ENCODE data around the gene CYTH4.
"Not testable (repeated sequence)": the region's sequence is repeated elsewhere in the genome, so short reads cannot be mapped to it uniquely, and the experiment has no call there.

Gene CYTH4

DNA sequence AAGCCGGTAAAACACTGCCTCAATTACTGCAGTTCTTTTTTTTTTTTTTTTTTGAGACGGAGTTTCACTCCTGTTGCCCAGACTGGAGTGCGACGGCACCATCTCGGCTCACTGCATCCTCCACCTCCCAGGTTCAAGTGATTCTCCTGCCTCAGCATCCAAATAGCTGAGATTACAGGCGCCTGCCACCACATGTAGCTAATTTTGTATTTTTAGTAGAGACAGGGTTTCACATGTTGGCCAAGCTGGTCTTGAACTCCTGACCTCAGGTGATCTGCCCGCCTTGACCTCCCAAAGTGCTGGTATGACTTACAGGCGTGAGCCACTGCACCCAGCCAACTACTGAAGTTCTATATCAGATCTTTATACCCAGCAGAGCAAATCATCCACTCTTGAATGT lies 30.5 kb upstream of the CYTH4 start:
- not testable (repeated sequence) for DNase-seq

DNA sequence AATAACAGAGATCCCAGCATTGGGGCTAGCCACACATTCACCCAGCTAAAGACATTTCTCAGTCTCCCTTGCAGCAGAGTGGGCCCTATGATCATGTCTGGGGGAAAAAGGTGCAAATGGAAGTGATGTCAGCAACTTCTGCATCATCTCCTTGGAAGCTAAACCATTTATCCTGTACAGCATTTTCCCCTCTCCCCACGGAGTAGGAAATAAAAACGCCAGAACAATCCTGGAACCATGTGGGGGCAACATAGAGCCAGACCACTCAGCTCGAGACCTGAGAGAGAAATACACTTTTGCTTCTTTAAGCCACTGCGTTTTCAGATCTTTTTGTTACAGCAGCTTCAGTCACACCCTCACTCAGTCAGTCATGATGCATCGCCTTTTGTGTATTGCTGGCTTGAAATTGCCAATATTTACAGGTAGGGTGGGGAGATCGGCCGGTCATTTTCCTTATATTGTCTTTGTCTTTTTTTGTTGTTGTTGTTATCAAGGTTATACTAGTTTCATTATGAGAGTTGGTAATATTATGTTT lies 29.1 kb upstream of the CYTH4 start:
- no peak for DNase-seq

DNA sequence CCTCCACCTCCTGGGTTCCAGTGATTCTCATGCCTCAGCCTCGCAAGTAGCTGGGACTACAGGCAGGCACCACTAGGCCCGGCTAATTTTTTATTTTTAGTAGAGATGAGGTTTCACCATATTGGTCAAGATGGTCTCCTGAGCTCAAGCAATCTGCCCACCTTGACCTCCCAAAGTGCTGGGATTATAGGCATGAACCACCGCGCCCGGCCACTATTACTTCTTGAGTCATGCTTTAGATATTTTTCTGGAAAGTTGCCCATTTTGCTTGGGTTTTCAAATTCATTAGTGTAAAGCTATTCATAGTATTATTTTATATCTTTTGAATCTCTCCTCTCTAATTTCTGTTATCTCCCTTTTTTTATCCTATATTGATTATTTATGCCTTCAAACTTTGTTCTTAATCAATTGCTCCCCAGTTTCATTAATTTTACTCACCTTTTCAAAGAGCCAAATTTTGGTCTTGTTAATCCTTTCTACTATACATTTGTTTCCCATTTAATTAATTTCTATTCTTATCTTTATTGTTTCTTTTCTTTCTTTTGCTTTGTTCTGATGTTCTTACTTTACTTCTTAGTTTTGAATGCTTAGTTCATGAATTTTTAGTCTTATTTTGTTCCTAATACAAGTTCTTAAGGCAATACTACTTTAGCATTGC lies 28.0 kb upstream of the CYTH4 start:
- DNase-seq = no peak

DNA sequence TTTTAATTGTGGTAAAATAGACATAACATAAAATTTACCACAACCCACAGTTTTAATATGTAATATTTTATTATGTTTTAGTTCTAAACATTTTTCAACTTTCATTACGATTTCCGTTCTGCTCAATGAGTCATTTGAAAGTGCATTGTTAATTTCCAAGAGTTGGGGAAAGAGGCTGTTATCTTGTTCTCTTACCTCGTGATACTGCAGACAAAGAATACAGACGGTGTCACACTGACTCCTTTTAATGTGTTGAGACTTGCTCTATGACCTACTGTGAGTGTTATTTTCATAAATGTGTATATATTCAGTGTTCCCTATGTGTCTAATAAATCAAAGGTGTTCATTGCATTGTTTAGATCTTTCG lies 27.5 kb upstream of the CYTH4 start:
- no peak for DNase-seq

DNA sequence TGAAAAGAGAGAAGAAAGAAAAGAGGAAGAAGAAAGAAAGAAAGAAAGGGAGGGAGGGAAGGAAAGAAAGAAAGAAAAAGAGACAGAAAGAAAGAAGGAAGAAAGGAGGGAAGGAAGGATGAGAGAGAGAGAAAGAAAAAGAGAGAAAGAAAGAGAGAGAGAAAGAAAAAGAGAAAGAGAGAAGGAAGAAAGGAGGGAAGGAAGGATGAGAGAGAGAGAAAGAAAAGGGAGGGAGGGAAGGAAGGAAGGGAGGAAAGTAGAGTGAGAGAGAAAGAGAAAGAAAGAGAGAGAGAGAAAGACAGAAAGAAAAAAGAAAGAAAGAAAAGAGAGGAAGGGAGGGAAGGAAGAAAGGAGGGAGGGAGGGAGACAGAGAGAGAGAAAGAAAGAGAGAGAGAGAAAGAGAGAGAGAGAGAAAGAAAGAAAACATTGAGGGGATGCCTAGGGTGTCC lies 26.7 kb upstream of the CYTH4 start:
- DNase-seq = no peak

DNA sequence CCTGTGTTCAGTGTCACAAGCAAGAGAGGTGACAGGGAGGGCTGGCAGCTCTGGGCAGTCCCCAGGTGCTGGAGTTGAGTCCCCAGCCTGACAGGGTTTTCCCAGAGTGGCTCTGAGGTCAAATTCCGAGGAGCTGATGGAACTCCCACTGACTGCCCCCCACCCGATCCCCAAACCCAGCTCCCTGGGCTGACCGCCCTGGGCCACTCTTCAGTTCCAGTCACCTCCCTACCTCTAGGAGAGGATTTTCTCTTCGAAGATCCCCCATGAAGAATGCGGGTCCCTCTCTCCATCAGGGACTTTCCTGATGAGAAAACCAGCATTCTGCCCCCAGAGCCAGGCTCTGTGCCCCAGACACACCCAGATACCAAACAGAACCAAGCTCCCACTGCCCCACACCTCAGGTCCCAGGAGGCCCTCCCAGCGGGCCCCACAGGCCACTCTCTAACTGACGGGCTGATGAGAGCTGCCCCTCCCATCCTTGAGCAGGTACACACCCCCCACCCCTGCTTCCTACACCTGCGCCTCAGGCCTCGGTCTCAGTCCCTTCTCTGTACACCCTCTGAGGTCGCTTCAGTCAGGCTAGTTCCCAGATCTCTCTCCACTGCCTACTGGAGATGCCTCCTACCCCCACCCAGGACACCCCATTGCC lies 26.1 kb upstream of the CYTH4 start:
- DNase-seq = no peak

DNA sequence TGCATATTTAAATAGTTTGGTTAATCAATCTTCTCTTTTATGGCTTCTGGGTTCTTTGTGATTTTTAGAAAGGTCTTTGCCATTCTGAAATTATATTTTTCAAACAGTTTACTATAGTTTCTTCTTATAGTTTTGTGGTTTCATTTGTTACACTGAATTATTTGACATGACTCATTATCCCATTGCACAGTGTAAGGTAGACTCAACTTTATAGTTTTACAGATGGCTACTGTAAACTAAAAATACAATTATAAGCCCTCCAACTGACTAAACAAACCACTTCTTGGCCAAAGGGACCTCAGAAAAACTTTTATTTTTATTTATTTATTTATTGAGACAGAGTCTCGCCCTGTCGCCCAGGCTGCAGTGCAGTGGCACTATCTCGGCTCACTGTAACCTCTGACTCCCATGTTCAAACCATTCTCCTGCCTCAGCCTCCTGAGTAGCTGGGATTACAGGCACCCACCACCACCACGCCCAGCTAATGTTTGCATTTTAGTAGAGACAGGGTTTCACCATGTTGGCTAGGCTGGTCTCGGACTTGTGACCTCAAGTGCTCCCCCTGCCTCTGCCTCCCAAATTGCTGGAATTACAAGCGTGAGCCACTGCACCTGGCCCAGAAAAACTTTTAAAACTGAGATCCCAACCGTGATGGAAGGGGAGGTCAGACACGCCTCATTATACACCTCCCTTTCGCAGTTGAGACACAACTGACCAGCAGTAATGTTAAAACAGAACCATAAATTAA lies 24.1 kb upstream of the CYTH4 start:
- DNase-seq = no peak

DNA sequence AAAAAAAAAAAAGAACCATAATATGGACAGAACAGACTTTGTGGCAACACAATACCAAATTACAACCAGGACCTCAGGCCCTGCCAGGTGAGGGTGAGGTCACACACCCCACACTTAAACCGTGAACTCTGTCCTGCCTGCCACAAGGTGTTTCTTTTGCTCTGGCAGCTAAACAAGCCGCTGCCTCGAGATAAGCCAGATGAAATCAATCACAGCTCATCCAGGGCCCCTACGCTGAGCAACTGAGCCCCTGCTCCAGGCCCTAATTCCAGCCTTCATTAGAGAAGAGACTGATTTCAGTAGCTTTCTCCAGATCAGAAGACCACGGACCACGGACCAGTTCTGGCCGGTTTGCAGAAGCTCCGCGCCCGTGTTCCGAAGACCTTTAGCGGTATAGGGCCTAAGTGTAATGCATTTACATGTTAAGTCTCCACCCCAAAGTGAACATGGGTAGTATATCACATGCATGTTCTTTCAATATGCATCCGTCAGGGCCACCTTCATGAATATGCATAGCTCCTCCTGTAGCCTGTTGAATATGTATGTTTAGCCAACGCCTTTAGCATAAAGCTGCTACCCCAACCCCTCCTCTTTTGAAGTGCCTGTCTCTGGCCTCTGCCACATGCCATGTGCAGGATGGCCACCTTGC lies 23.4 kb upstream of the CYTH4 start:
- DNase-seq = no peak

DNA sequence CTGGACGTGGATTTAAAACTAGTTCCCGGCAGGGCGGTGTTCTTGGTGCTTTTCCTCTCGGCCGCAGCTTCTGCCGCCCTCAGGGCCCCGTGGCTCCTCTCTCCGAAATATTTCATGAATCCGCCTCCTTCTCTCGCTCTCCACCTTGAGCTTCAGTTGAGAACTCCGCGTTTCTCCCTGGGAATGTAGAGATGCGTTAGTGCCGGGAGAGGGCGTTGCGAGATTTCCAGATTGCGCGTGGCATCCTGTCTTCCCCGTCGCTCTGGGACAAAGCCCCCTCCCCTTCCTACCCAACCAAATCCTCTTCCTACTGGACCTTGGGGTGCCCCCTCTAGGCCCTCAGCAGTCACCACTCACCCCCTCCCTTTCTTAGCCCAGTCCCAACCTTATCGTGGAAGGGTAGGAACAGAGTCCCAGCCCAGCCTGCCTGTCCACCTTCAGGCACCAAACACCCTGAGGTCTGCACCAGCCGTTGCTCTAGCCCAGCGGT lies 22.7 kb upstream of the CYTH4 start:
- DNase-seq = peak; percentile 13

DNA sequence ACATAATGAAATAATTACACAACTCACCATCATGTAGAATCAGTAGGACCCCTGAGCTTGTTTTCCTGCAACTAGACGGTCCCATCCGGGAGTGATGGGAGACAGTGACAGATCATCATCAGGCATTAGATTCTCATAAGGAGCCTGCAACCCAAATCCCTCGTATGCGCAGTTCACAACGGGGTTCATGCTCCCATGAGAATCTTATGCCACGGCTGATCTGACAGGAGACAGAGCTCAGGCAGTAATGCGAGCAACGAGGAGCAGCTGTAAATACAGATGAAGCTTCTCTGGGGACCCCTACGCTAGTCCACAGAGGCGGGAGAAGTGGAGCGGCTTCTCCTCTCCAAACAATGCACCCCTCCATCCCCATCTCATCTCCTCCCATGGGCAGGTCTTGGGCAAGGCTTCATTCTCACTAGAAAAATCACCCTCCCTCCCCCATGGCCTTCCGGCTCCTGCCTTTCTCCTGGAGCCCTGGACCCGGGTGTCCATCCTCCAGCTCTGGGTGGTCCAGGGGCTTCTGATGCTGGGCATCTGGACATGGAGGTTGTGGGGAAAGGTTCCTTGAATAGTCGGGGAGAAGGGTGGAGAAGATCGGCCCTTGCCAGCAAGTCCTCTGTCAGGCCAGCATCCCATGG lies 22.0 kb upstream of the CYTH4 start:
- no peak for DNase-seq

DNA sequence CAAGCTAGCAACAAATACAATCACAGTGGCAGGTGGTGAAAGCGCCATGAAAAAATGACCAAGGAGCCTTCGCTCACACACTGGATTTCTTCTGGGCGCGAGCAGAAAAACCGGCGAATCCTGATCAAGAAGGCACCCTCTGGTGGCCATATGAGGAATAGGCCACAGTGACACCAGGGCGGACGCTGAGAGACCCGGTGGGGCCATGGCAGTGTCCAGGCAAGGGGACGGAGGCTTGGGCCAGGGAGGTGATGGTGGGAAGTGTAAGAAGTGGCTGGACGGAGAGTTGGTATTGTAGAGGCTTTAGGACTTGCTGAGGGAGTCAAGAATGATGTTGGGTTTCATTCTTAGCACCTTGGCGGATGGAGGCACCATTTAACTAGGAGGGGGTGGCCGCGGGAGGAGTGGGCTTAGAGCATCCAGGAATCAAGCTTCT lies 21.4 kb upstream of the CYTH4 start:
- peak; percentile 60 for DNase-seq

DNA sequence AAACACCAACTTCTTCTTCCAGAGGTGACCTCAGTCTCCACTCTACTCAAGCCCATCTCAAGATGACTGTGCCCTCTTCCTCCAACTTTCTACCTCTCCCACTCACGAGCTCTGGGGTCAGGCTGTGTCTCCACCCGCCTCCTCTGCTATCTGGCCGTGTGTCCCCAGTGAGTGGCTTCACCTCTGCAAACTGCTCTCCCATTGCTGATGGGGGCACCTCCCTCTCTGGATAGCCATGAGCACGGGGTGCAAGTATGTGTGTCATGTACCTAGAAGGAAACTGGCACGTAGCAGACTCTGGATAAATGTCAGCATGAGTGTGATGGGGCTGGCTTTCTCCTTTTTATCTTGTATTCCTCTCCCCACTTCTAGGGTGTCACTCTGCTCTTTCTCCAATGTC lies 20.0 kb upstream of the CYTH4 start:
- no peak for DNase-seq

DNA sequence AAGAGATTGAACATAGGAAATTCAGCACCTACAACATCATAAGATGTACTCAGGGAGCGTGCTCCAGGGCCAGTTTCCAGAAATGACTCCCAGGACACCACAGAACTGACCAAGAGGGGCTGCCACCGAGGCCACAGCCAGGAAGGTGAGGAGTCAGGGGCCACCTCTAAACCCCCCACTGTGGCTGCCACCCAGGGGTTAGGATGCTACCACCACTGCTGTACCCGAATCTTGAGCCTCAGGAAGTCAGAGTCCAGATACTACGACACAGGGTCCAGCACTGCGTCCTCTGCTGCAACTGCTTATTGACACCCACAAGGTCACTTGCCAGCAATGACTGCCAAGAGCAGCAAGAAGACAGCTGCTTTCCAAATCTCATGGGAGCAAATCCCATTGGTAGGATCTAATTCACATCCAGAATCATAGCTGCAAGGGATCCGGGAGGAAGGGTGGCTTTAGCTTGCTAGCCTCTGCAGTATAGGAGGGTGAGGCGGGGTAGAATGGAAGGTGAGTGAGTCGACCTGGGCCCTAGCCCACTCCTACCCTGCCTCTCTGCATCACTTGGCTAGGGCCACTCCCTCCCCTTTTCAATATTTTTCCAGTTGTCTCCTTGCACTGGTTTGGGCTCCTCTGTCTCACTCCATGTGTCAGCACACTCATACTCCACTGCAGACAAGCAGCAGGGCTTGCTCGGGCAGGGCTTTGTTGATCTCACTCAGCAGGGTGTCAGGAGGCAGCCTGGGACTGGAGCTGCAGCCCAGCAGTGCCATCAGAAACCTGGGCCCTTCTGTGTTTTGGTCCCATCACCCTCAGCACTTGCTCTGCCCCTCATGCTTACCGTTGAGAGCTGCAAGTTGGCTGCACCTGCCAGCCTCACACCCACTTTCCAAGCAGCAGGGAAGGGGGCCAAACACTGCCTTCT lies 18.1 kb upstream of the CYTH4 start:
- DNase-seq = no peak

DNA sequence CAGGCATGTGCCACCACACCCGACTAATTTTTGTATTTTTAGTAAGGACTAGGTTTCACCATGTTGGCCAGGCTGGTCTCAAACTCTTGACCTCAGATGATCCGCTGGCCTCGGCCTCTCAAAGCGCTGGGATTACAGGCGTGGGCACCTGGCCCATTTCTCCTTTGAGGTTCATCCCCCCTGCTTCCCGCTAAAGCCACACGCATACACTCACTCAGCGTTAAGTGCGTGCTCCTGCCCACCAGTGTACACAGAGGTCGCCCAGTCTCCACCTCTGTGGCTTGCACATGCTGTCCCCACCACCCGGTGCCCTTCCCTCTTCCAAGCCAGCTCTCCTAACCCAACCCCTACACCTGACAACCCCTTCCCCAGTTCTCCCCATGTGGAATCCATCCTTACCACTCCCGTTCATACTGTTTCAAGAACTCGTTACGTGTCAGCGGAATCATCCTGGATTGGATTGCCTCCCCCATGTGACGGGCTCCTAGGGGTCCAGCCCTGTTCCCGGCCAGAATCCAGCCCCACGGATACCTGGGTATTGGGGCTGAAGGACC lies 15.7 kb upstream of the CYTH4 start:
- no peak for DNase-seq

DNA sequence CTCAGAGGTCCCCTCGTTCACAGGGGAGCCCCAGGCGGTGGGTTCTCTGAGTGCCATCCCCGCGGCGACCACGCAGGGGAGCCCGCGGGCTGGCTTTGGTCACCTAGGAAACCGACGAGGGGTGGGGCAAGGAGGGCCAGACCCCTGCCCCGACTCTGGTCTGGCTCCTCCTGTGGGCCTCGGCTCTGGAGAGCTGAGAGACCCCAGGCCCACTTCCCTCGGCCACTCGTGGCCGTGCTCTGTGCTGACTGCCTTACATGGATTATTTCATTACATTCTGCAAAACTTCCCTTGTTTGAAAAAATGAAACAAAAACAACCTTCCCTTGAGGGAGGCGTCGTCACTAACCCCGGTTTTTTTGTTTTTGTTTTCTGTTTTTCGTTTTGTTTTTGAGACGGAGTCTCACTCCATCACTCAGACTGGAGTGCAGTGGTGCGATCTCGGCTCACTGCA lies 15.1 kb upstream of the CYTH4 start:
- peak; percentile 71 for DNase-seq

DNA sequence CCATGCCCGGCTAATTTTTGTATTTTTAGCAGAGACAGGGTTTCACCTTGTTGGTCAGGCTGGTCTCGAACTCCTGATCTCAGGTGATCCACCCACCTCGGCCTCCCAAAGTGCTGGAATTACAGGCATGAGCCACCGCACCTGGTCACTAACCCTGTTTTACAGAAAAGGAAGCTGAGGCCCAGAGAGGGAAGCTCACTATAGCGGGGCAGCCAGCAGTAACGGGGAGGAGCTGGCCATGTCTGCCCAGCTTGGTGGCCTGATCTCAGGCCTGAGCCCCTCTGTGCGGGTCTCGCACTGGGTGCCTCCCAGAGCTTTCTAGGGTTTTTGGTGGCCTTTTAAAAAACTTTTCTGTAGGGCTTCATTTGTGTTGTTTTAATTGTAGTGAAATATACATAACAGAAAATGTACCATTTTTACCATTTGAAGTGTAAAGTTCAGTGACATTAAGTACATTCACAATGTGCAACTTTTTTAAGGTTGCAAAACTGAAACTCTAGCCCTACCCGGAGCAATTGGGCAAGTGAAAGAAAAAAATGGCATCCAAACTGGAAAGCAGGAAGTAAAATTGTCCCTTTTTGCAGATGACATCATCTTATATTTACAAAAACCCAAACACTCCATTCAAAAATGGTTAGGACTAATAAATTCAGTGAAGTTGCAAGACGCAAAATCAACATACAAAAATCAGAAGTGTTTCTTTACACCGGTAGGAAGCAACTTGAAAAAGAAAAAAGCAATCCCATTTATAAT lies 14.5 kb upstream of the CYTH4 start:
- no peak for DNase-seq

DNA sequence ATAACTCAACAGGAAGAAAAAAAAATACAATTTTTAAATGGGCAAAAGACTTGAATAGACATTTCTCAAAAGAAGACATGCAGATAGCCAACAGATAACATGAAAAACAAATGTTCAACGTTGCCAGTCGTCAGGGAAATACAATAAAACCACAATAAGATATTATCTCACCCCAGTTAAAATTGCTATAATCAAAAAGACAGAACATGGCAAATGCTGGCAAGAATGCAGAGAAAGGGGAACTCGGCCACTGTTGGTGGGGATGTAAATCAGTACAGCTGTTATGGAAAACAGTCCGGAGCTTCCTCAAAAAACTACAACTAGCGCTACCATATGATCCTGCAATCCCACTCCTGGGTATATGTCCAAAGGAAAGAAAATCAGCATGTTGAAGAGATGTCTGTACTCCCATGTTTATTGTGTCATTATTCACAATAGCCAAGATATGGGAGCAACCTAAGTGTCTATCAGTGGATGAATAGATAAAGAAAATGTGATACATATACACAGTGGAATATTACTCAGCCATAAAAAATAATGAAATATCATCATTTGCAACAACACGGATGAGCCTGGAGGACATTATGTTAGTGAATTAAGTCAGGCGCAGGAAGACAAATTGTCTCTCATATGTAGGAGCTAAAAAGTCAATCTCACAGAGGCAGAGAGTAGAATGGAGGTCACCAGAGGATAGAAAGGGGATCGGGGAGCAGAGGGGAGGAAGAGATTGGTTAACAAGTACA lies 12.2 kb upstream of the CYTH4 start:
- DNase-seq = no peak

DNA sequence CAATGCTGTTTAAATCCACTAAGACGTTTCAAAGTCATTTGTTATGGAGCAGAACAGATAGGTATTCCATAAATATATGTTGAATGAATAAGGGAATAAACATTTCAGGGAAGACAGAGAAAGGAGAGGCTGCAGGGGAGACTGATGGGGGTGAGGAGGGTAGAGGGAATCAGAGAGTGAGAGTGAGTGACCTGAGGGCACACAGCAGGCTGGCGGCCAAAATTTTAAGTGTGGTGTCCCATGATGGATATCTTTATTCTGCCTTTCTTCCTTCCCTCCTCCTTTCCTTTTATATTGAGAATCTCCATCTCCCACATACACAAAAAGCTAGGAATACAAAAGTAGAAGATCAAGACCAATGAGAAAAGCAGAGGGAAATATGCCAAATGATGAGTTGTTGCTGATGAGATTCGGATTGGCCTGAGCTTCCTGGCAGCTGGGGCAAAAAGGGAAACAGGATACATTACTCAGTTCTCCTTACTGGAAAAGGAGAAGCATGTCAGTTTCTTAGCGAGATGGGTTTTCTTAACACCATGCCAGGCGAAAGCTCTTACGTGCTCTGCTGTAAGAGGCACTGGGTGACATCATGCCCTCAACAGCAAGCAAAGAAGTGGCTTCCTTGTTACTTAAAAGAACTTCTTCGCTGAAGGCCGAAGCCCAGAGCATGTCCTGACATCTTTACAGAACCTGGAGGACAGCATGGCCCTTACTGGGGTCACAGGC lies 11.2 kb upstream of the CYTH4 start:
- DNase-seq = no peak
